Memory B cell (primary cell): Measurements from ENCODE around the gene AAK1.

Experiments used
- ATAC-seq: fragments of 150-1000 bp; cut with Tn5 transposase; 2 replicates; pipeline ENCODE4 v1.10.0; 2021; ENCODE audit warnings: low read depth, mild to moderate bottlenecking, moderate library complexity
- DNase-seq, 2 donors: peaks; one replicate each; pipeline ENCODE4 v3.0.0; 2022; ENCODE audit warnings: low spot score in 2 of 2
- H3K27ac Mint-ChIP-seq: one replicate; pipeline ENCODE4 v1.8.0; 2022; ENCODE audit warnings: mild to moderate bottlenecking, moderate library complexity, mixed read lengths
- H3K27me3 Mint-ChIP-seq: one replicate; pipeline ENCODE4 v1.8.0; 2022; ENCODE audit warnings: mixed read lengths
- H3K36me3 Mint-ChIP-seq: one replicate; pipeline ENCODE4 v1.8.0; 2022; ENCODE audit warnings: mild to moderate bottlenecking, mixed read lengths
- H3K4me1 Mint-ChIP-seq: one replicate; pipeline ENCODE4 v1.8.0; 2022; ENCODE audit warnings: mixed read lengths
- H3K4me3 Mint-ChIP-seq: one replicate; pipeline ENCODE4 v1.8.0; 2022; ENCODE audit warnings: mild to moderate bottlenecking, moderate library complexity, mixed read lengths
- H3K9me3 Mint-ChIP-seq: one replicate; pipeline ENCODE4 v1.8.0; 2022; ENCODE audit warnings: mixed read lengths

The AAK1 gene

GRCh38 chr2:69643602-69644505 is at the start of gene AAK1:
AAK1 (minus strand) TSS chr2:69643739; CDS start chr2:69643040, 699 bp downstream.
- peaks cover 14% of the 10 kb centered on the region for H3K4me1 Mint-ChIP-seq
- peak; percentile 46 to 79 for DNase-seq
- peaks cover 33% of the 10 kb centered on the region for H3K27me3 Mint-ChIP-seq
- no peaks in the 10 kb centered on the region for H3K9me3 Mint-ChIP-seq
- peak within 1 kb of the TSS; percentile 62 for H3K27ac Mint-ChIP-seq
- no peaks in the 10 kb centered on the region for H3K36me3 Mint-ChIP-seq
- H3K4me3 Mint-ChIP-seq, result peak within 1 kb of the TSS; percentile 94
- peak; percentile 54 for ATAC-seq

- DNase-seq, result no peak
- ATAC-seq, result no peak
- Mint-ChIP-seq H3K27ac (no peak overlapping the region), H3K27me3 (peaks cover 14% of the 10 kb centered on the region), H3K9me3 (no peaks in the 10 kb centered on the region), H3K4me3 (no peak overlapping the region), H3K4me1 (peaks cover 18% of the 10 kb centered on the region), H3K36me3 (no peaks in the 10 kb centered on the region)
These were observed 48.9 kb upstream of the AAK1 start for GRCh38 chr2:69692424-69692823.

- no peak for ATAC-seq
- H3K27me3 Mint-ChIP-seq, result peaks cover 22% of the 10 kb centered on the region
- no peaks in the 10 kb centered on the region for H3K36me3 Mint-ChIP-seq
- no peak overlapping the region for H3K4me3 Mint-ChIP-seq
- DNase-seq, result no peak
- H3K9me3 Mint-ChIP-seq, result no peaks in the 10 kb centered on the region
- peaks cover 14% of the 10 kb centered on the region for H3K4me1 Mint-ChIP-seq
- no peak overlapping the region for H3K27ac Mint-ChIP-seq
These were observed 46.4 kb upstream of the AAK1 start for GRCh38 chr2:69689969-69690368.

- DNase-seq, result no peak
- no peaks in the 10 kb centered on the region for H3K36me3 Mint-ChIP-seq
- H3K27ac Mint-ChIP-seq, result no peak overlapping the region
- peaks cover 26% of the 10 kb centered on the region for H3K27me3 Mint-ChIP-seq
- H3K4me3 Mint-ChIP-seq, result no peak overlapping the region
- no peak for ATAC-seq
- H3K9me3 Mint-ChIP-seq, result no peaks in the 10 kb centered on the region
- H3K4me1 Mint-ChIP-seq, result peaks cover 14% of the 10 kb centered on the region
These were observed 45.9 kb upstream of the AAK1 start for GRCh38 chr2:69689466-69689865.

GRCh38 chr2:69687971-69688611 is 44.6 kb upstream of the AAK1 start:
- Mint-ChIP-seq H3K4me3 (no peak overlapping the region), H3K9me3 (no peaks in the 10 kb centered on the region), H3K4me1 (peaks cover 7% of the 10 kb centered on the region), H3K27me3 (peaks cover 31% of the 10 kb centered on the region), H3K27ac (no peak overlapping the region), H3K36me3 (peaks cover 3% of the 10 kb centered on the region)
- DNase-seq (no peak), ATAC-seq (no peak)

GRCh38 chr2:69686813-69687212 is 43.3 kb upstream of the AAK1 start:
- Mint-ChIP-seq H3K27ac (no peak overlapping the region), H3K27me3 (peaks cover 31% of the 10 kb centered on the region), H3K4me3 (no peak overlapping the region), H3K36me3 (peaks cover 3% of the 10 kb centered on the region), H3K9me3 (no peaks in the 10 kb centered on the region), H3K4me1 (peaks cover 5% of the 10 kb centered on the region)
- ATAC-seq (no peak), DNase-seq (no peak)

- no peak for DNase-seq
- Mint-ChIP-seq H3K36me3 (peaks cover 3% of the 10 kb centered on the region), H3K9me3 (no peaks in the 10 kb centered on the region), H3K27me3 (peaks cover 35% of the 10 kb centered on the region), H3K27ac (no peak overlapping the region), H3K4me3 (no peak overlapping the region), H3K4me1 (peaks cover 11% of the 10 kb centered on the region)
- ATAC-seq, result no peak
These were observed 41.9 kb upstream of the AAK1 start for GRCh38 chr2:69685321-69686048.

GRCh38 chr2:69683170-69683971 is 39.8 kb upstream of the AAK1 start:
- Mint-ChIP-seq H3K27me3 (peaks cover 36% of the 10 kb centered on the region), H3K36me3 (peaks cover 3% of the 10 kb centered on the region), H3K4me1 (peaks cover 14% of the 10 kb centered on the region), H3K9me3 (no peaks in the 10 kb centered on the region), H3K4me3 (no peak overlapping the region), H3K27ac (no peak overlapping the region)
- ATAC-seq (no peak), DNase-seq (no peak)

GRCh38 chr2:69682525-69682924 is 39.0 kb upstream of the AAK1 start:
- peaks cover 14% of the 10 kb centered on the region for H3K4me1 Mint-ChIP-seq
- H3K27ac Mint-ChIP-seq, result no peak overlapping the region
- H3K9me3 Mint-ChIP-seq, result no peaks in the 10 kb centered on the region
- no peak for ATAC-seq
- peaks cover 3% of the 10 kb centered on the region for H3K36me3 Mint-ChIP-seq
- H3K27me3 Mint-ChIP-seq, result peaks cover 32% of the 10 kb centered on the region
- no peak for DNase-seq
- no peak overlapping the region for H3K4me3 Mint-ChIP-seq

- ATAC-seq, result no peak
- Mint-ChIP-seq H3K4me3 (no peak overlapping the region), H3K27me3 (peaks cover 25% of the 10 kb centered on the region), H3K4me1 (peaks cover 14% of the 10 kb centered on the region), H3K9me3 (no peaks in the 10 kb centered on the region), H3K27ac (no peak overlapping the region), H3K36me3 (peaks cover 3% of the 10 kb centered on the region)
- DNase-seq, result no peak
These were observed 36.6 kb upstream of the AAK1 start for GRCh38 chr2:69680001-69680675.

GRCh38 chr2:69677914-69678313 is 34.4 kb upstream of the AAK1 start:
- peaks cover 15% of the 10 kb centered on the region for H3K27me3 Mint-ChIP-seq
- H3K9me3 Mint-ChIP-seq, result peaks cover 1% of the 10 kb centered on the region
- H3K4me3 Mint-ChIP-seq, result no peak overlapping the region
- H3K4me1 Mint-ChIP-seq, result peaks cover 9% of the 10 kb centered on the region
- no peaks in the 10 kb centered on the region for H3K36me3 Mint-ChIP-seq
- DNase-seq (no peak), ATAC-seq (no peak)
- H3K27ac Mint-ChIP-seq, result no peak overlapping the region

GRCh38 chr2:69676146-69676545 is 32.6 kb upstream of the AAK1 start:
- H3K27ac Mint-ChIP-seq, result no peak overlapping the region
- DNase-seq (no peak), ATAC-seq (no peak)
- no peaks in the 10 kb centered on the region for H3K36me3 Mint-ChIP-seq
- H3K27me3 Mint-ChIP-seq, result peaks cover 12% of the 10 kb centered on the region
- H3K4me3 Mint-ChIP-seq, result no peak overlapping the region
- peaks cover 3% of the 10 kb centered on the region for H3K9me3 Mint-ChIP-seq
- H3K4me1 Mint-ChIP-seq, result peaks cover 7% of the 10 kb centered on the region

- Mint-ChIP-seq H3K9me3 (peaks cover 3% of the 10 kb centered on the region), H3K27me3 (peaks cover 6% of the 10 kb centered on the region), H3K36me3 (peaks cover 2% of the 10 kb centered on the region), H3K4me3 (no peak overlapping the region), H3K27ac (no peak overlapping the region), H3K4me1 (no peaks in the 10 kb centered on the region)
- ATAC-seq (no peak), DNase-seq (no peak)
These were observed 30.8 kb upstream of the AAK1 start for GRCh38 chr2:69674316-69674670.
